Posterior vena cava (tissue), 2 donors: ENCODE data around the gene IRAK1. TPM values are rescaled to one million over a fixed set of nuclear protein-coding genes. Genes with fewer than 3 reads are reported as not detected.
A peak's percentile ranks its signal among the peaks of the same experiment; 100 is the strongest.

Source experiments
- DNase-seq: peaks from one replicate; pipeline ENCODE4 v3.0.0-alpha.2; 2020; ENCODE audit warnings: low spot score
- intact Hi-C, 2 donors: fragments of 100-400 bp; cut with DNase I; formaldehyde crosslinking; loops; one replicate each; pipeline versions ENCODE4 v1.14.1 to v1.14.2; 2022 to 2023
- total RNA-seq, 2 donors: library from RNA; stranded (reverse); fragmentation: NEBNext Ultra II Directional; extraction: Animal tissue kit (Norgen Biotek cat#: 25700); gene quantifications; one replicate each; pipeline ENCODE4 v1.2.1, GENCODE V29; 2021
- donor health status: DM: yes; HTN: yes; CAD: no.
- donor health status: DM: yes; HTN: yes; CAD: no.

IRAK1 gene
- total RNA-seq, 2 donors from 2014 or later: 88.2 to 114 TPM

DNA sequence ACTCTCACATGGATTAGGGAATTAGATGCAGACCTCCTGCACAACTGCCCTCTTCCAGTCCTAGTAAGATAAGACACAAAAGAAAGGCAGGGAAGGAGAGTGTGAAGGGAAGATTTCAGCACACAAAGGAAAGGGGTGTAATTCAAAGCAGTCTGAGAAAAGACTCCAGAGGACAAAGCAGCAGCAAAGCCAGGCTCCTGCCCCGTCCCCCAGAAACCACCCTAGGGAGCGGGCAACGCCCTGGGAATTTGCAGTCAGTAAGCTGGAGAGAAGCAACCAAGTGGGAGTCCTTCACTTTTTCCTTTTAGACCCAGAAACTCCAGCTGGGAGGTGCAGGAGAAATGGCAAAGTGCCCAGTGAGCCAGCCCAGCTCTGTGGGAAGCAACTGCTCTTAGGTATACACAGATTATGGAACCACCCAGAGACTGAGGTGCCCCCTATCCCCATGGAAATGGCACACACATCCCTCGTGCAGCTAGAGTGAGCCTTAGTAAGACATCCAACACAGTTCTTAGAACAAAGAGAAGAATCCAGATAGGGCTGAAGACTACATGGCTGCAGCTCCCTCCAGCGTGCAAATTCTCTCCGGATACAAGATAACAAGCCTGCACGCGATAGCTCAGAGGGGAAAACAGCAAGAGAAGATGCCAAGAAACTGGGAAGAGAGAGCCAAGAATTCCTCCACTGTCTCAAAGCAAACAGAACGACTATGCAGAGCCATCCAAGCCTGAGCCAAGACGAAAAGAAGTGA is 26.5 kb upstream of the IRAK1 start:
- intact Hi-C loops: no loop called here
- peak; percentile 82 for DNase-seq

DNA sequence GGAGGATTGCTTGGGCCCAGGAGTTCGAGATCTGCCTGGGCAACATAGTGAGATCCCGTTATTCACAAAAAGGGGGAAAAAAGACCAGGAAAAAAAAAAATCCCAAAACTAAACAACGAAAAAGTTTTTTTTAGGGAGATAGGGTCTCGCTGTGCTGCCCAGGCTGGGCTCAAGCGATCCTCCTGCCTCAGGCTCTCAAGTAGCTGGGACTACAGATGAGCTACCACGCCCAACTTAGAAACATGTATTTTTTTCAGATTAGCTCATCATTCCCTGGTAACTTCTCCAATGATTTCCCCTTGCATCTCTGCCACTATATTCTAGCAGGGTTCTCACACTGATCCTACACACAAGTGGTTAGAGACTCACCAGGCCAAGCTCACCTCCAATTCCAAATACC is 24.4 kb upstream of the IRAK1 start:
- intact Hi-C loops: no loop called here
- peak; percentile 62 for DNase-seq

DNA sequence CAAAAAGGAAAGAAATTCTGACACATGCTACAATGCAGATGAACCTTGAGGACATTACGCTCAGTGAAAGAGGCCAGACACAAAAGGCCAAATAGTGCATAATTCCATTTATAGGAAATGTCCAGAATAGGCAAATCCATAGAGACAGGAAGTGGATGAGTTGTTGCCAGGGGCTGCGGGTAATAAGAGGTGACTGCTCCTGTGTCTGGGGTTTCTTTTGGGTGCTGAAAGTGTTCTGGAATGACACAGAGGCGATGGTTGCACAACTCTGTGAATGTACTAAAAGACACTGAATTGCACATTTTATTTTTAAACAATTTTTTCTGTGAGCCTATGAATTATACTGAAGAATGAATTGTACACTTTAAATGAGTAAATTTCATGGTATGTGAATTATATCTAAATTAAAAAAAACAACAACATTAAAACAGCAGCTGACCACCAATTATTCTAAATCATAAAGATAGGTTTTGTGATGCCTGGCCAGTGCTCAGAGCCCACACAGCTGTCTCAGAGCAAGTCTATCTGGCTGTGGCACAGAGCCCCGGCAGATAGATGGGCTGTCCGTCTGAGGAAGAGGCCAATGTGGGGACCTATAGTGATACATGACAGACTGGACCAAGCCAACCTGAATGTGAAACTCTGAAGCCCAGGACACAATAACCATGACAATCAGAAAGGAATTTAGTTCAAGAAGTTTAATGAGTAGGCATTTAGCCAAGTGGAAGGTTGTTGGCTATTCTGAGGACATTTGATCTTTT is 23.5 kb upstream of the IRAK1 start:
- intact Hi-C loops: no loop called here
- DNase-seq: peak; percentile 49

DNA sequence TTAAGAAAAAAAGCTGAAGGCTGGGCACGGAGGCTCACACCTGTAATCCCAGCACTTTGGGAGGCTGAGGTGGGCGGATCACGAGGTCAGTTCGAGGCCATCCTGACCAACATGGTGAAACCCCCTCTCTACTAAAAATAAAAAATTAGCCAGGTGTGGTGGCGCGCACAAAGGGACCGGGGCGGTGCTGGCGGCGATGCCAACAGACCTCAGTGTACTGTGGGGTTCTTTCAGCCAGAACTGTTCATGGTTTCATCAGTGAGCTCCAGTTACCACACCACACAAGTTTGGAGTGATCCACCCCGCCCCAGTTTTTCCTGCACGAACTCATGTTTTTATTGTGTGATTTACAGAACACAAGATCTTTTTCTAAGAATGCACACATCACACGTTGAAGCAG is 21.2 kb upstream of the IRAK1 start:
- peak; percentile 67 for DNase-seq
- intact Hi-C loops: no loop called here

DNA sequence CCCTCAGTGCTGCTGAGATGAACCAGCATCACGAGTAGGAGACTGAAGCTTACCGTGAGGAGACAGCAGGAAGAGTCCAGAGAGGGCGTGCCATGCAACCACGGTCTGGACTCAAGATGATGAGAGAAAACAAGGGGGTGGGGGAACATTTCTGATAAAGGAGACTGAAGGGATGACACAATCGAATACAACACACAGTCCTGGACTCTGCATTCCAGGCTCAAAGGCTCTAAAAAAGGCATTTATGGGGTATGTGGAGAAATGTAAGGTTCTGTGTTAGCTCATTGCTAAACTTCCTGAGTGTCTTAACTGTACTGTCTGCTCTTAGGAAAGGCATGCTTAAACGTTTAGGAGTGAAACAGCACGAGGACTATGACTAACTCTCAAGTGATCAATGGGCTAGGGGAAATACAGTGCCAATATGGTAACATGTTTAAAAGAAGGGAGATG is 20.6 kb upstream of the IRAK1 start:
- peak; percentile 62 for DNase-seq
- intact Hi-C loops: no loop called here

DNA sequence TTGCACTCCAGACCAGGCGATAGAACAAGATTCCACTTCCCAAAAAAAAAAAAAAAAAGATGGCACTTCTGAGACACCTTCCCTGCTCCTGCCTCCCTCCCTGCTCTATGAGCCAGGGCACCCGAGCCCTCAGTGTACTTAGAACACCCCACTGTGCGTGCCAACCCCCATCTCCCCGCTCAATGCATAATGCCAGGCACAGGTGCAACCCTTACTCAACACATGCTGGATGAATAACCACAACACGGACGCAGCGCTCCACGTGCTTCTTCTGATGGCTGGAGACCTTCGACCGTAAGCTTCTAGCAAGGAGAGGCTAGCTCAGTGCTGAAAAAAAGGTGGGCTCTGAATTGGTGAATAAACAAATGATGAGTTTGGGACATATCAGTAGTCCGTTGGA is 19.9 kb upstream of the IRAK1 start:
- peak; percentile 64 for DNase-seq
- intact Hi-C loops: no loop called here

DNA sequence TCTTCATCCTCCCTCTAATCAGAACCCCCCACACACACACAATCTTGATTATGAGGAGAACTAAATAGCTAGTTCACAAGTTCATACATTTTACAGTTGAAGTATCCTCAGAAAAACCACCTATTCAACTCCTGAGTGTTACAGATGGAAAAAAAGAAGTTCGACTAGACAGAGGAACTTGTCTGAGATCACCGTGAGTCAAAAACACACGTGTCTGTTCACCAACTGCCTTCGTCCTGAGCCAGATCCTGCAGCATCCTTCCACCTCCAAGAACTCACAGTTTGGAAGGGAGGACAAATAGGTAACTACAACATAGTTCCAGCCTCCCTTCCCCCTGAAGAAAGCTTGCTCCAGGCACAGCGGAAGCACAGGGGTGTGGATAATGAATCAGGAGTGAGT is 19.0 kb upstream of the IRAK1 start:
- DNase-seq: no peak
- intact Hi-C loops: no loop called here

DNA sequence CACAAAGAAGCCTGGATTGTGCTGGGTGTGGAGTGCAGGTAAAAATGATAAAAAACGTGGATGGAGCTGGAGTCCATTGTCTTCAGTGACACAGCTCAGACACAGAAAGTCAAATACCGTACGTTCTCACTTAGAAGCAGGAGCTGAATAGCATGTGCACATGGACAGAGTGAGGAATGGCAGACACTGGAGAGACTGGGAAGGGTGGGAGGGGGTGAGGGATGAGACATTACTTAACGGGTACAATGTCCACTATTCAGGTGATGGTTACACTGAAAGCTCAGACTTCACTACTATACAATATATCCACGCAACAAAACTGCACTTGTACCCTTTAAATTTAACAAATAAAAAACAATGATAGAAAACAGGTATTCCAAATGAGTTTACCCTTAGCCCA is 18.1 kb upstream of the IRAK1 start:
- DNase-seq: no peak
- intact Hi-C loops: no loop called here

DNA sequence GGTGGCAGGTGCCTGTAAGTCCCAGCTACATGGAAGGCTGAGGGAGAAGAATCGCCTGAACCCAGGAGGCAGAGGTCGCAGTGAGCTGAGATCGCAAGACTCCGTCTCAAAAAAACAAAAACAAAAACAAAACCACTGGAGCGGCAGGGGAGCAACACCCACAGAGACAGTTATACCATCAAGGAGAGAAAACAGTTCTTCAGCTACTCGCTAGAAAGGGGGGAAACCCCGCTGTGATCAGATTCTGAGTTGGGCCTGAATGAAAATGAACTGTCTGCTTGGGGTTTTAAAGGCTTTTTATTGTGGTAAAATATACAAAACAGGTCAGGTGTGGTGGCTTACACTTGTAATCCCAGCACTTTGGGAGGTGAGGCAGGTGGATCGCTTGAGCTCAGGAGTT is 16.8 kb upstream of the IRAK1 start:
- DNase-seq: no peak
- intact Hi-C loops: no loop called here

DNA sequence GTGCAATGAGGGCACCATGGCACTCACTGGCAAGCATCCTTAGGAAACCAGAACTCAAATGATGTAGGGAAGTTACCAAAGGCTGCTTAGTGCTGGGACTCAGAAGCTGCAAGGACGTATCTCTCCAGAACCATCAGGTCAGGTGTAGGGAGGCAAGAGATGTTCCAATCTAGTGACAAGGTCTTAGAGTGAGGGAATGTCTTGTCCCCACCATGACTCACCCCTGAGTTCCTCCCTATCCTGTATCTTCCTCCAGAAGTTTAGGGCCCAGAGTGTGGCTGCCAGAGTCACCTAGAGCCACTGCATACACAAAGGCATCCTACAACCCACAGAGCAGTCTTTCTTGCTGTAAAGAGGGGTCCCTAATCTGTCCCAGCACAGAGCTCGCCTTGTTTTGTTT is 14.1 kb upstream of the IRAK1 start:
- no peak for DNase-seq
- intact Hi-C loops: no loop called here

DNA sequence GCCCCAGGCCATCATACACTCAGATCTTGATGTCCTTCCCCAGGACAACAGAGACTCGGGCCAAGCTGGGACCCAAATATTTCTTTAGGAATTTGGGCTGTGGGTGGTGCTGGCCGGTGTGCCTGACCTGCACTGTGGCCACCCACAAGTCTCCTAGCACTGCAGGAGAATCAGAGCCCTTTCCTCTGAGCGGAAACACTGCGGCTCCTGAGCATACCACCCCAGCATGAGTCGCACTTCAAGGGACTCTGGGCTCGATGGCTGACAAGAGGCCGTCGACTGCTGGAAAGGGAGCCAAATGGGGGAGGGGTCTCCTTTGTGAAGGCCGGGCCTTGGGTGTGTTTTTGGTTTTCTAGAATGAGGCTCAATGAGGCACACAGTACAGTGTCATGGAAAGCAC is 13.0 kb upstream of the IRAK1 start:
- intact Hi-C loops: no loop called here
- peak; percentile 47 for DNase-seq

DNA sequence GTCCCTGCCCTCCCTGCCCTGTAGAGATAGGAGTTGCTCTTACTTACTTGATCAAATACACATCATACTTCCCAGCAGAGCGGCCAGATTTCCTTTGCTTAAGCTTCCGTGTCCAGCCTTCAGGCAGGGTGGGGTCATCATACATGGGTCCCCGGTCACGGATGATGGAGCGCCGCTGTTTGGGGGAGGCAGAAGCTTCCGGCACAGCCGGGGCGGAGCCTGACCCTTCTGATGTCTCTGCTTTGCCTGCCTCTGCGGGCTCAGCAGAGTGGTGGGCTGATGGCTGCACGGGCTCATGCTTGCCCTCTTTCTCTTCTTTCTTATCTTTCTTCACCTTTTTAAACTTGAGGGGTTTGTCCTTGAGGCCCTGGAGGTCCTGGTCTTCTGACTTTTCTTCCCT is 12.5 kb upstream of the IRAK1 start:
- DNase-seq: peak; percentile 51
- intact Hi-C loops: no loop called here

DNA sequence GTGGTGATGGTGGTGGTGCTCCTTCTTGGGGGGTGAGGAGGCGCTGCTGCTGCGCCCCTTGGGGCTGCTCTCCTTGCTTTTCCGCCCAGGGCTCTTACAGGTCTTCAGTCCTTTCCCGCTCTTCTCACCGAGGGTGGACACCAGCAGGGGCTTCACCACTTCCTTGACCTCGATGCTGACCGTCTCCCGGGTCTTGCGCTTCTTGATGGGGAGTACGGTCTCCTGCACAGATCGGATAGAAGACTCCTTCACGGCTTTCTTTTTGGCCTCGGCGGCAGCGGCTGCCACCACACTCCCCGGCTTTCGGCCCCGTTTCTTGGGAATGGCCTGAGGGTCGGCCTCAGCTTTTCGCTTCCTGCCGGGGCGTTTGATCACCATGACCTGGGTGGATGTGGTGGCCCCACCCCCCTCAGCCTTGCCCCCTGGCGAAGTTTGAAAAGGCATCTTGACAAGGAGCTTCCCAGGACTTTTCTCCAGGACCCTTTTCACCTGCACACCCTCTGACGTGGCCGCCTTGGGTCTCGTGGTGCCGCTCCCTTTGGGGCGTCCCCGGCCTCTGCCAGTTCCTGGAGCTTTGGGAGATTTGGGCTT is 11.1 kb upstream of the IRAK1 start:
- peak; percentile 75 for DNase-seq
- intact Hi-C loops: no loop called here

DNA sequence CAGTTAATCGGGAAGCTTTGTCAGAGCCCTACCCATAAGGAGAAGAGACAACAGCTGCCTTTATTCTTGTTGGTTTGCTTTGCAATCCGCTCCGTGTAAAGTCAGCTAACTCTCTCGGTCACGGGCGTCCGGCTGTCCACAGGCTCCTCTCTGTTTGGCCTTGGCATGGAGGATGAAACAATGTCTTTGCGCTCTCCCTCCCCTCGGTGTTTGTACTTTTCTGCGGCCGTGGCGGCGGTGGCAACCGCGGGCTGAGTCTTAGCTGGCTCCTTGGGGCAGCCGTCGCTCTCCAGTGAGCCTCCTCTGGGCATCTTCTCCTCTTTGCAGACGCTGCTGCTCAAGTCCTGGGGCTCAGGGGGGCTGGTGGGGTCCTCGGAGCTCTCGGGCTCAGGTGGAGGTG is 10.6 kb upstream of the IRAK1 start:
- intact Hi-C loops: no loop called here
- no peak for DNase-seq

DNA sequence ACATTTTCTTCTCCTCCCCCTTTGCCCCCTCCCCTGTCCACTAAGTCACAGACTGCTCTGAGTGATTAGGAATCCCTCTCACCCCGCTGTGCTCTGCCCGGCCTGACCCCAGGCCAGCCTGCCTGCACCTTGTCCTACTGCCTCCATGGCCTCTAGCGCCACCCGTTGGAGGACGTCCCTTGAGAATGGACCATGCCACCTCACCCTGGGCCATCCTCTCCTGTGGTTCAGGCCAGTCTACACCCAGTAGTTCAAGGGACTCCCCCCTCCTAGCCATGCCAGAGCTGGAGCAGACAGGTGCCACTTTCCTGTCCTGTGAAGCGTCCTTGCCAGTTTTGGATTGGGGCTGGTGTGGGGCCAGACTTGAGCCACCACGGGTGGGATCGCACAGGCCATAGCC is 9.7 kb upstream of the IRAK1 start:
- intact Hi-C loops: no loop called here

DNA sequence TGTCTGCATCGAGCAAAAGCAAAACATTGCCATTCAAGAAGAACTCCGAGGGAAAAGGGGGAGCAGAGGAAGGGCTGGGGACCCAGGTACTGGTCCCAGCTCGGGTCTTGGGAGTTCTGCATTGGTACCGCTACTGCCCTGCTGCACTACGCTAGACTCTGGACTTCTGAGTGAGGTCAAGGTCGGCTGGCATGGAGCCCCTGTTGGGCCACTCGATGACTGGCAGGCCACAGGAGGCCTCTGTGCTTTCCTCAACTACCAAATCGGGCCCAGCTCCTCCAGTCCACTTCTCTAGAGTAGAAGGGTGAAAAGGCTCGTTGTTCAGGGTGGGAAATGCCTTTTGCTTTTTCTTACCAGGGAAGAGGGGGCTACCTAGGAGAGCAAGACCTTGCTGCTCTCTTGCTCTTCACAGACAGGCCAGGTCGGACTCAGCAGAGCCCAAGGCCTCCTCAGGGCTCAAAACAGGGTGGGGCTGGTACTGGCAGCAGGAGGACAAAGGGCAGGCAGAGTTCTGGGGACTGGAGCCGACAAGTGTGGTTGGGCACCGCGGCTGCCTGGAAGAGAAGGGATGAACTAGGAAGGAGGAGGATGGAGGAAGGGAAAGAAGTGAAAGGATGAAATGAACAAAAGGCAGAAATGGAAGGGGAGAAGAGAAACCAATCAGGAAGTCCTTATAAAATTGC is 8.9 kb upstream of the IRAK1 start:
- intact Hi-C loops: no loop called here
- no peak for DNase-seq

More for the DNA sequence above, 9.7 kb upstream of the IRAK1 start:
- no peak for DNase-seq

DNA sequence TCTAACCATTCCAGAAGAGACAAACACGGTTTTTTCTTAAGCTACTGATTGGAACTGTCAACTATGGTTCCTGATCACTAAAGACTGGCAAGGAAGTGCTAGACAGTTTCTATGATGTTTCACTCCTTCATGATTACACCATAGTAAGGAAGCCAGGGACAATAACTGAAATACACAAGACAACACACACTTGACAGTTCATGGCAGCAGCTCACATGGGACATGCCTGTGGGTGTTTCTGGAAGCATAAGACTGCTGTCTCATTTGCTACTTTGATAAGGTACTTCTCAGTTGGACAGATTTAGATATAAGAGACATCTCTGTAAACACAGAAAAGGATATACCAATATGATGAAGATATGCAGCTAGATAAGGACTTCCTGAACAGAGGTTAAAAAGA is 8.3 kb upstream of the IRAK1 start:
- no peak for DNase-seq
- intact Hi-C loops: no loop called here

DNA sequence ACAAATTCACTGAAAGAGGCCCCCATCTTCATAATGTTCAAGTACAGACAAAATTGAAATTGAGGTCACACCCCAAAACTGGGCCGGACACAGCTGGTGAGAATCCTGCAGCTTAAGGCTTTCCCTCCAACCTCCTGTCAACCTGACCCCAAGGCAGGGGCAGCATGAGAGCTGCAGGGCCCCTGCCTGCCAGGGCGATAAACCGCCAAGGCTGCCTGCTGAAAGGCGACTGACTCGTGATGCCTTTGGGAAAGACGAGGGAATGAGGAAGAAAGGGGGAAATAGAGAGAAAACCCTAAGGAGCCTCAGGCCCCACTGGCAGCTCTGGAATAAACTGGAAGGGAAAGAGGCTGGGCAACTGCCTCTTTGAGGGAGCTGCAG is 7.3 kb upstream of the IRAK1 start:
- DNase-seq: no peak
- intact Hi-C loops: no loop called here

DNA sequence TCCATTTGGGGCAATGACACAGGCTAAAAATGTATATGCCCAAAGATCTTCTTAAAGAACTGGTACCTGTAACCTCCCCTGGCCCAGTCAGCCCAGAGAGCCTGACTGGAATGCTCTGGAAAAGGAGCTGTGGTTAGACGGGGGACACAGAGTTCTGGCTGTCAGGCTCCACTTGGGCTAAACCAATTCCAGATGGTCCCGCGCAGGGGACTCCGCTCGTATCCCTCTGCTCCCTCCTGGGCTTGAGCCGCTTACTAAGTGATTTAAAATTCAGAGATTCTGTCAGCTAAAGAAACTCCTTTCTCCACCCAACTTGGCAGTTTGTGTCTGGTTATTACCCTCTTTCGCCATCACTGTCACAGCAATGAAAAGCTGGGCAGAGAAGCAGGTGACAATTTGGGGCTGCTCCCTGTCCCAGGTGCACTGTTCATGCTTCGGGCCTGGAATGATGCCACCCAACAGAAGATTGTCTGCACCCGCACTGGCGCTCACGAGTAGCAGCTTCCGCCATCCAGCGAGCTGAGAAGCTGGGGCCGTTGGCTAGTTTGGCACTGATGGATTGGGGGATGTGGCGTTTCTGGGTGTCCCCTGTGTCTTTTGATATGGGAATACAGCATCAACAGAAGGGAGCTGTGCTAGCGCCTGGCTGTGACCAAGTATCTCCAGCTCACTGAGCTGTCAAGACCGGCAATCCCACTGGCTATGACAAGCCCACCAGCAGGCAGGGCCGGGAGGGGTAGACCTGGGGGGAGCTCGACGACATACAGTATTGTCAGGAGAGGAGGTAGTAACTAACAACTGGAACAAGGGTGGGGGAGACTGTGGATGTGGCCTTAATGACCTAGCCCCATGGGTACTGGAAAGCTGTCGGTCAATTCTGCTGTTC is 6.7 kb upstream of the IRAK1 start:
- intact Hi-C loops: no loop called here

More for the DNA sequence above, 6.7 kb upstream of the IRAK1 start:
- no peak for DNase-seq
